CD4-positive, alpha-beta T cell treated with Interleukin-15 for 1 hour (primary cell): ENCODE data around the gene ILF3.
A peak's percentile ranks its signal among the peaks of the same experiment; 100 is the strongest.

Source experiments
- DNase-seq: peaks from one replicate; pipeline ENCODE4 v3.0.0-alpha.2; 2020

Gene ILF3

GRCh38 chr19:10653732-10654609 is at the start of gene ILF3:
TSS of gene ILF3 (plus strand) at chr19:10654346. CDS start at chr19:10670606, 16,260 bp downstream.
- peak; percentile 100 for DNase-seq

- DNase-seq: peak; percentile 56
Measured at GRCh38 chr19:10604460-10604980, 49.6 kb upstream of the ILF3 start.

GRCh38 chr19:10611907-10612306 is 42.2 kb upstream of the ILF3 start:
- no peak for DNase-seq

- no peak for DNase-seq
Measured at GRCh38 chr19:10612499-10613119, 41.5 kb upstream of the ILF3 start.

- DNase-seq: no peak
Measured at GRCh38 chr19:10615429-10616023, 38.6 kb upstream of the ILF3 start.

GRCh38 chr19:10617409-10618121 is 36.6 kb upstream of the ILF3 start:
- DNase-seq: no peak

GRCh38 chr19:10618846-10619245 is 35.3 kb upstream of the ILF3 start:
- no peak for DNase-seq

GRCh38 chr19:10620786-10621185 is 33.4 kb upstream of the ILF3 start:
- no peak for DNase-seq

GRCh38 chr19:10621966-10622365 is 32.2 kb upstream of the ILF3 start:
- DNase-seq: no peak

GRCh38 chr19:10624585-10624984 is 29.6 kb upstream of the ILF3 start:
- DNase-seq: no peak

GRCh38 chr19:10625003-10625761 is 29.0 kb upstream of the ILF3 start, which contains the start of gene SLC44A2:
TSS of gene SLC44A2 (plus strand) at chr19:10625553. CDS start at chr19:10625634, 81 bp downstream.
- no peak for DNase-seq

GRCh38 chr19:10625762-10626138 is 28.4 kb upstream of the ILF3 start:
- no peak for DNase-seq

GRCh38 chr19:10631874-10632273 is 22.3 kb upstream of the ILF3 start:
- DNase-seq: no peak

GRCh38 chr19:10634430-10634829 is 19.7 kb upstream of the ILF3 start:
- DNase-seq: no peak

GRCh38 chr19:10634963-10635362 is 19.2 kb upstream of the ILF3 start:
- no peak for DNase-seq

- DNase-seq: no peak
Measured at GRCh38 chr19:10636304-10636972, 17.7 kb upstream of the ILF3 start.

GRCh38 chr19:10637894-10638293 is 16.3 kb upstream of the ILF3 start:
- no peak for DNase-seq

- no peak for DNase-seq
Measured at GRCh38 chr19:10639836-10640235, 14.3 kb upstream of the ILF3 start.

- no peak for DNase-seq
Measured at GRCh38 chr19:10640361-10640760, 13.8 kb upstream of the ILF3 start.

- no peak for DNase-seq
Measured at GRCh38 chr19:10641248-10641647, 12.9 kb upstream of the ILF3 start.

- DNase-seq: no peak
Measured at GRCh38 chr19:10642473-10643171, 11.5 kb upstream of the ILF3 start.
